ENCODE results near the gene GPR158. TPM values are rescaled to one million over a fixed set of nuclear protein-coding genes. Genes with fewer than 3 reads are reported as not detected.

GPR158 gene
- total and polyA plus RNA-seq, 9 of the 15 experiments (the other 6 are each of a cell fraction or from before 2014, with no cell fraction given) = 4.0 to 7.6 (median 5.0) TPM

DNA sequence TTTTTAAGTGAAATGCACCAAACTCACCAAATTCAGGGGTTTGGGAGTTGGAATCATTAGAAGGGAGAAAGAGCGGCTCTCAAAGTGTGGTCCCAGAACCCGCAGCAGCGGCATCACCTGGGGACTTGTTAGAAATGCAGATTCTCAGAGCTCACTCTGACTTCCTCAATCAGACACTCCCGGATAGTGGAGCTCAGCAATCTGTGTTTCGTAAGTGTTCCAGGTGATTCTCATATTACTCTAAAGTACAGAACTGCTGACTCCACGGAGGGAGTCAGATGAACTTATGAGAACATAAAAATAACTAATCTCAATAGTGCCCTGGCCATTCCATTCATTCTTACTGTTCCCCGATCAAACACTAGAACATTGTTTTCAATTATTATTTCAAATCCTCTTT, 400.5 kb downstream of the GPR158 start:
- Histone ChIP-seq H3K27ac (ENCODE audit: extremely low read depth, low read depth, low read length) (no peak overlapping the region), H3K4me3 (no peak overlapping the region), H2AFZ (ENCODE audit: low read depth, low read length) (no peak overlapping the region), H4K20me1 (replicated peaks; ENCODE audit: control insufficient read depth, insufficient read depth, low read length) (no peaks in the 10 kb centered on the region), H3K4me2 (ENCODE audit: insufficient read depth, low read length) (no peak overlapping the region), H3K9ac (ENCODE audit: insufficient read depth in 1 of 2, low read depth in 2 of 2, low read length in 2 of 2) (no peak overlapping the region), H3K79me2 (ENCODE audit: control insufficient read depth, insufficient read depth, low read length) (no peaks in the 10 kb centered on the region), H3K9me3 (replicated peaks; ENCODE audit: control insufficient read depth, insufficient read depth, low read depth, low read length) (no peaks in the 10 kb centered on the region), H3K27me3 (ENCODE audit: control insufficient read depth in 2 of 2, insufficient read depth in 2 of 2, low read length in 2 of 2) (no peaks in the 10 kb centered on the region), H3K36me3 (ENCODE audit: control insufficient read depth, insufficient read depth, low read length) (no peaks in the 10 kb centered on the region), H3K9me1 (ENCODE audit: control insufficient read depth, insufficient read depth, low read length) (no peaks in the 10 kb centered on the region), H3K4me1 (replicated peaks in 1 of 2; ENCODE audit: control insufficient read depth in 2 of 2, insufficient read depth in 2 of 2, low read length in 2 of 2) (no peaks in the 10 kb centered on the region)
- WGBS (ENCODE audit: insufficient coverage, low coverage, missing lambda C conversion rate) = 59% methylated on average over 7 of the region's 7 CpGs
- POLR2A ChIA-PET = no interaction called here
- ATAC-seq (no peak), DNase-seq (ENCODE audit: extremely low read depth in 1 of 4, low spot score in 3 of 4) (no peak), FAIRE-seq (no peak)
- in situ Hi-C loops (cut with MboI) (no loop called here), intact Hi-C loops (cut with micrococcal nuclease) (no loop called here)
- BruUV-seq (replicated peaks) = no TSS peak
- CTCF ChIA-PET (ENCODE audit: low intra/inter-chr PET ratio) = no interaction called here
- TF ChIP-seq FOXM1 (IDR thresholded peaks at IDR 0.05; ENCODE audit: low read depth) (no peak), FOXM1 (CRISPR knock-in tag; IDR thresholded peaks at IDR 0.05; ENCODE audit: low read depth) (no peak), CCNT2 (IDR thresholded peaks at IDR 0.05; ENCODE audit: borderline replicate concordance, extremely low read depth, insufficient read length, low read depth, low read length) (no peak), TOE1 (IDR thresholded peaks at IDR 0.05; ENCODE audit: borderline replicate concordance) (no peak), TOE1 (CRISPR knock-in tag; IDR thresholded peaks at IDR 0.05; ENCODE audit: borderline replicate concordance, low read depth) (no peak), EGR1 (conservative IDR thresholded peaks at IDR 0.05) (no peak), ZNF274 (IDR thresholded peaks at IDR 0.05; ENCODE audit: borderline replicate concordance, low read depth, low read length) (no peak), NFE2L1 (tag; IDR thresholded peaks at IDR 0.05; ENCODE audit: borderline replicate concordance, low read depth) (no peak), MYBL2 (IDR thresholded peaks at IDR 0.05; ENCODE audit: low read depth) (no peak), MYBL2 (CRISPR knock-in tag; IDR thresholded peaks at IDR 0.05; ENCODE audit: borderline replicate concordance) (no peak), CC2D1A (IDR thresholded peaks at IDR 0.05) (no peak), SIX5 (IDR thresholded peaks at IDR 0.05; ENCODE audit: borderline replicate concordance in 1 of 2, insufficient read depth in 1 of 2, low read depth in 1 of 2, low read length in 2 of 2) (no peak), DPF2 (IDR thresholded peaks at IDR 0.05) (no peak), NFIC (IDR thresholded peaks at IDR 0.05) (no peak), ZNF212 (CRISPR knock-in tag; IDR thresholded peaks at IDR 0.05) (no peak)
- TF ChIP-seq, protein P1, sequence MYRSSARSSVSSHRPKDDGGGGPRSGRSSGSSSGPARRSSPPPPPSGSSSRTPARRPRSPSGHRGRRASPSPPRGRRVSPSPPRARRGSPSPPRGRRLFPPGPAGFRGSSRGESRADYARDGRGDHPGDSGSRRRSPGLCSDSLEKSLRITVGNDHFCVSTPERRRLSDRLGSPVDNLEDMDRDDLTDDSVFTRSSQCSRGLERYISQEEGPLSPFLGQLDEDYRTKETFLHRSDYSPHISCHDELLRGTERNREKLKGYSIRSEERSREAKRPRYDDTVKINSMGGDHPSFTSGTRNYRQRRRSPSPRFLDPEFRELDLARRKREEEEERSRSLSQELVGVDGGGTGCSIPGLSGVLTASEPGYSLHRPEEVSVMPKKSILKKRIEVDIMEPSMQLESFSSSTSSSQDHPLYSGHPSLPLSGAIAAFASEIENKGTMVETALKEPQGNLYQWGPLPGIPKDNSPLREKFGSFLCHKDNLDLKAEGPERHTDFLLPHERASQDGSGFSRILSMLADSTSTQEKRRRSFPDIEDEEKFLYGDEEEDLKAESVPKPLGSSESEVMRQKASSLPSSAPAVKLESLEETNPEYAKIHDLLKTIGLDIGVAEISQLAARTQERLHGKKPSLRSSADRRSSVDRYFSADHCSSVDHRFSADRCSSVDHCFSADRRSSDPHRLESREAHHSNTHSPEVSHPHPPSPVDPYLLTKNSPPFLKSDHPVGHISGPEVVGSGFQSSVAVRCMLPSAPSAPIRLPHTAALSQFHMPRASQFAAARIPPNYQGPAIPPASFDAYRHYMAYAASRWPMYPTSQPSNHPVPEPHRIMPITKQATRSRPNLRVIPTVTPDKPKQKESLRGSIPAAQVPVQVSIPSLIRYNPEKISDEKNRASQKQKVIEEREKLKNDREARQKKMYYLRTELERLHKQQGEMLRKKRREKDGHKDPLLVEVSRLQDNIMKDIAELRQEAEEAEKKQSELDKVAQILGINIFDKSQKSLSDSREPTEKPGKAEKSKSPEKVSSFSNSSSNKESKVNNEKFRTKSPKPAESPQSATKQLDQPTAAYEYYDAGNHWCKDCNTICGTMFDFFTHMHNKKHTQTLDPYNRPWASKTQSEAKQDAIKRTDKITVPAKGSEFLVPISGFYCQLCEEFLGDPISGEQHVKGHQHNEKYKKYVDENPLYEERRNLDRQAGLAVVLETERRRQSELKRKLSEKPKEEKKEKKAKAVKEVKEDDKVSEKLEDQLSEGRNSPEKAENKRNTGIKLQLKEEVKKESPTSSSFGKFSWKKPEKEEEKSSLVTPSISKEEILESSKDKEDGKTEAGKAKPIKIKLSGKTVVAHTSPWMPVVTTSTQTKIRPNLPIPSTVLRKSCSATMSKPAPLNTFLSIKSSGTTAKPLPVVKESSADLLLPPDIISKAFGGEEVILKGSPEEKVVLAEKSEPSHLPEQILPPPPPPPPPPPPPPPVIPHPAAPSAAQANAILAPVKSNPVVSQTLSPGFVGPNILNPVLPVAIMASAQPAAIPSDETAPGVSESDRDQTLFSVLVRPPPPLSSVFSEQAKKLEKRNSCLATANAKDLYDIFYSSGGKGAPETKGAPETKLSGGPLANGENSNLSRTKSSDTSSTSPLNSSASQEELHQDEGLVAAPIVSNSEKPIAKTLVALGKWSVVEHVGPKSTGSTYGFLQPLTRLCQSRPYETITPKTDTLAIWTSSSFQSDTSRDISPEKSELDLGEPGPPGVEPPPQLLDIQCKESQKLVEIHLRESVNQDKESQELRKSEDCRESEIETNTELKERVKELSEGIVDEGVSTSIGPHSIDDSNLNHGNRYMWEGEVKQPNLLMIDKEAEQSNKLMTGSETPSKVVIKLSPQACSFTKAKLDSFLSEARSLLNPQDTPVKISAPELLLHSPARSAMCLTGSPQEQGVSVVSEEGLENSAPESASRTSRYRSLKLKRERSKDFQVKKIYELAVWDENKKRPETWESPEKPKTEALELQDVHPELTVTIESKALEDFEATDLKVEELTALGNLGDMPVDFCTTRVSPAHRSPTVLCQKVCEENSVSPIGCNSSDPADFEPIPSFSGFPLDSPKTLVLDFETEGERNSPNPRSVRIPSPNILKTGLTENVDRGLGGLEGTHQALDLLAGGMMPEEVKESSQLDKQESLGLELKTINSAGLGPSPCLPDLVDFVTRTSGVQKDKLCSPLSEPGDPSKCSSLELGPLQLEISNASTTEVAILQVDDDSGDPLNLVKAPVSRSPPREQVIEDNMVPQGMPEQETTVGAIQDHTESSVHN (IDR thresholded peaks at IDR 0.05; ENCODE audit: borderline replicate concordance in 1 of 2, low read depth in 1 of 2) = no peak
